ENCODE data around the gene PTRHD1. TPM values are rescaled to one million over a fixed set of nuclear protein-coding genes. Genes with fewer than 3 reads are reported as not detected.

Gene PTRHD1
- total and polyA plus RNA-seq, 2 donors, result 25.3 to 44.0 TPM

DNA sequence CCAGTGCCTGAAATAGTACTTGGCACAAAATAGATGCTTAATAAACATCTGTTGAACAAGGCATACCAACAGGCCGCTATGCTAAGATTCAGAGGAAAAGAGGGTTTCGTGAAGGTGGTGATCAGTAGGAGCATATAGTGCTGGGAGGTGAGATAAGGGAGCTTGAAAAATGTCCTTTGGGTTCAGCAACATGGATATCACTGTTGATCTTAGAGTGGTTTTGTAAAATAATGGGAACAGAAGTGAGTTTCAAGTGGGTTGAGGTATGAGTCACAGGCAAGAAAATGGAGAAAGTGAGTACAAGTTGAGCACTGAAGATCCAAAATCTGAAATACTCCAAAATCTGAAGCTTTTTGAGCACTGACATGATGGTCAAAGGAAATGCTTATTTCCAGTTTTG is 4.5 kb upstream of the PTRHD1 start:
- H3K36me3 ChIP-seq (ENCODE audit: control insufficient read depth in 2 of 2, insufficient read depth in 2 of 2, low read length in 1 of 2), result peaks cover 22 to 43% of the 10 kb centered on the region in 2 donors
- no peak overlapping the region for H3K27ac ChIP-seq (ENCODE audit: low read depth in 1 of 2, low read length in 1 of 2)
- H3K27me3 ChIP-seq (ENCODE audit: control insufficient read depth in 2 of 2, insufficient read depth in 1 of 2, low read length in 1 of 2), result no peaks in the 10 kb centered on the region
- 98% methylated on average over 2 of the region's 2 CpGs for WGBS
- H3K9me3 ChIP-seq (ENCODE audit: control insufficient read depth in 2 of 2, insufficient read depth in 1 of 2, low read length in 1 of 2), result peaks cover 0 to 10% of the 10 kb centered on the region in 2 donors
- H3K4me1 ChIP-seq (ENCODE audit: control insufficient read depth in 2 of 2, insufficient read depth in 2 of 2, low read length in 2 of 2), result peaks cover 6 to 8% of the 10 kb centered on the region in 2 donors
- DNase-seq (ENCODE audit: low read depth in 6 of 9, low spot score in 9 of 9), result no peak
- H3K4me3 ChIP-seq (ENCODE audit: low read length in 2 of 2), result no peak overlapping the region

DNA sequence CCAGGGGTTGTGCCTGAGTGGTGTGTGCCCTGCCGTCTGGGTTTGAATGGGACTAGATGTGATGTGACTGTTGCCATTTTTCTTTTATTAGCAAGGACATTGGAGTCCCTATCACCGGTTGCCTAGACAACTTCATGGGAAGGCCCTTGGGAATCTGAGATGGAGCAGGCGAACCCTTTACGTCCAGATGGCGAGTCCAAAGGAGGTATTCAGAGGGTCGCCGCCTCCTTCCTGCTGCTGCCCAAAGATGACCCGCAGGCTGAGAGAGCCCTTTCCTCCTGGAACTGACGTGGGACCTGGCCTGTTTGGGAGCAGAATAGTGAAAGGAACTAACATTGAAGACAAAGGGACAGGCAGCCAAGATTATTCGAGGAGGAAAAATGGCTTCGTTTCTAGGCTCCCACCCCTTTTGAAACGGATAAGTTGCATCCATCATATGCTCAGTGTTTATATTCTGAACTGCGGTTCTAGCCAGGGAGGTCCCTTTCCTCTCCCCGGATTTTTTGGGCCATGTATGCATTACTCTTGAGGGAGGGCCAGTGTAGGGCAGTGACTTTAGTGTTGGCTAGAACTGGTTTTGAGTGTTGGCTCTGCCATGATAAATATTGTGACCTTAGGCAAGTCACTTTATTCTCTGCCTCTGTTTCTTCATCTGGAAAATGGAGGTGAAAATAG is 707 bp upstream of the PTRHD1 start:
- H3K4me1 ChIP-seq (ENCODE audit: control insufficient read depth in 2 of 2, insufficient read depth in 2 of 2, low read length in 2 of 2), result peaks cover 9 to 19% of the 10 kb centered on the region in 2 donors
- peak overlapping the region; percentile 76 to 91 for H3K4me3 ChIP-seq (ENCODE audit: low read length in 2 of 2)
- H3K9me3 ChIP-seq (ENCODE audit: control insufficient read depth in 2 of 2, insufficient read depth in 1 of 2, low read length in 1 of 2), result peaks cover 0 to 2% of the 10 kb centered on the region in 2 donors
- peak overlapping the region in 1 of 2 donors; percentile 97 for H3K27ac ChIP-seq (ENCODE audit: low read depth in 1 of 2, low read length in 1 of 2)
- H3K36me3 ChIP-seq (ENCODE audit: control insufficient read depth in 2 of 2, insufficient read depth in 2 of 2, low read length in 1 of 2), result peaks cover 9 to 35% of the 10 kb centered on the region in 2 donors
- H3K27me3 ChIP-seq (ENCODE audit: control insufficient read depth in 2 of 2, insufficient read depth in 1 of 2, low read length in 1 of 2), result no peaks in the 10 kb centered on the region
- DNase-seq (ENCODE audit: low read depth in 6 of 9, low spot score in 9 of 9), result peak in 4 of 9 donors; percentile 2 to 26 (median 11)
- WGBS, result 10% methylated on average over 14 of the region's 14 CpGs

DNA sequence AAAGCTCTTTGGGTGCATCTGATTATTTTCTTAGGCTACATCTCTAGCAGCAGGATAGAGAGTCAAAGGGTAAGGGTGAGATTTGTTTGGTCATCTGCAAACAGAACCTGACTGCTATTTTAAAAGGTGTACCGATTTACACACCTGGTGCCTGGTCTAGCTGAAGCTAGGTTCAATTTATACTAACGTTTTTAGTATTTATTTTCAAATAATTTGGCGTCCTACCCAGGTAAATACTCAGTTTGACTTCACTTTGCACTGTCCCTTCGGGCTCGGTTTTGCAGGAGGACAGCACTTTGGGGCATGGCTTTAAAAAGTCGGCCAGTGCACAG is 683 bp downstream of the PTRHD1 start:
- peaks cover 9 to 19% of the 10 kb centered on the region in 2 donors for H3K4me1 ChIP-seq (ENCODE audit: control insufficient read depth in 2 of 2, insufficient read depth in 2 of 2, low read length in 2 of 2)
- 7% methylated on average over 6 of the region's 6 CpGs for WGBS
- no peaks in the 10 kb centered on the region for H3K27me3 ChIP-seq (ENCODE audit: control insufficient read depth in 2 of 2, insufficient read depth in 1 of 2, low read length in 1 of 2)
- H3K27ac ChIP-seq (ENCODE audit: low read depth in 1 of 2, low read length in 1 of 2), result peak overlapping the region; percentile 97 to 99
- peaks cover 0 to 2% of the 10 kb centered on the region in 2 donors for H3K9me3 ChIP-seq (ENCODE audit: control insufficient read depth in 2 of 2, insufficient read depth in 1 of 2, low read length in 1 of 2)
- H3K4me3 ChIP-seq (ENCODE audit: low read length in 2 of 2), result peak overlapping the region; percentile 76 to 91
- H3K36me3 ChIP-seq (ENCODE audit: control insufficient read depth in 2 of 2, insufficient read depth in 2 of 2, low read length in 1 of 2), result peaks cover 9 to 26% of the 10 kb centered on the region in 2 donors
- DNase-seq (ENCODE audit: low read depth in 6 of 9, low spot score in 9 of 9), result peak in 1 of 9 donors; percentile 8

DNA sequence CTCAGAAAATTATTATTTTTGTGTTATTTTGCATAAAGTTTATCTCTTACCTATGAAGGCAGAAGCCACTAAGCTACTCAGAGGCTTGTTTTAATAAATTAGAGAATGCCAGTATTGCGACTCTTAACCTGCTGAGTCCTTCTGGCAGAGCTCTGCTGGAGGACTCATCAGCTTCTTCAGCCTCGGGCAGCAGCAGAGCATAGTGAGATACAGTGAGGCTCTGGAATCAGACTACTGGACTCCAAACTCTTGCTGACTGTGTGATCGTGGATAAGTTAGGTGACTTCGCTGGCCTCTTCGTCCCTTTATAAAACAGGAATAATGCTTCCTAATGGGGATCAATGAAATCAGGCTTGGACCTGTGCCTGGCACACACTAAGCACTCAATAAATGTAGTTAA is 1.7 kb downstream of the PTRHD1 start:
- H3K36me3 ChIP-seq (ENCODE audit: control insufficient read depth in 2 of 2, insufficient read depth in 2 of 2, low read length in 1 of 2), result peaks cover 5 to 16% of the 10 kb centered on the region in 2 donors
- WGBS, result 96% methylated on average over 5 of the region's 5 CpGs
- peaks cover 0 to 2% of the 10 kb centered on the region in 2 donors for H3K9me3 ChIP-seq (ENCODE audit: control insufficient read depth in 2 of 2, insufficient read depth in 1 of 2, low read length in 1 of 2)
- H3K4me3 ChIP-seq (ENCODE audit: low read length in 2 of 2), result no peak overlapping the region
- no peaks in the 10 kb centered on the region for H3K27me3 ChIP-seq (ENCODE audit: control insufficient read depth in 2 of 2, insufficient read depth in 1 of 2, low read length in 1 of 2)
- peaks cover 9 to 19% of the 10 kb centered on the region in 2 donors for H3K4me1 ChIP-seq (ENCODE audit: control insufficient read depth in 2 of 2, insufficient read depth in 2 of 2, low read length in 2 of 2)
- H3K27ac ChIP-seq (ENCODE audit: low read depth in 1 of 2, low read length in 1 of 2), result peak overlapping the region in 1 of 2 donors; percentile 5
- no peak for DNase-seq (ENCODE audit: low read depth in 6 of 9, low spot score in 9 of 9)

- Histone ChIP-seq H3K27ac (ENCODE audit: low read depth in 1 of 2, low read length in 1 of 2) (no peak overlapping the region), H3K36me3 (ENCODE audit: control insufficient read depth in 2 of 2, insufficient read depth in 2 of 2, low read length in 1 of 2) (peaks cover 0 to 3% of the 10 kb centered on the region in 2 donors), H3K9me3 (ENCODE audit: control insufficient read depth in 2 of 2, insufficient read depth in 1 of 2, low read length in 1 of 2) (peaks cover 0 to 2% of the 10 kb centered on the region in 2 donors), H3K4me3 (ENCODE audit: low read length in 2 of 2) (no peak overlapping the region), H3K27me3 (ENCODE audit: control insufficient read depth in 2 of 2, insufficient read depth in 1 of 2, low read length in 1 of 2) (no peaks in the 10 kb centered on the region), H3K4me1 (ENCODE audit: control insufficient read depth in 2 of 2, insufficient read depth in 2 of 2, low read length in 2 of 2) (peaks cover 5 to 15% of the 10 kb centered on the region in 2 donors)
- no peak for DNase-seq (ENCODE audit: low read depth in 6 of 9, low spot score in 9 of 9)
- WGBS, result 83% methylated on average over 3 of the region's 3 CpGs
These were observed 4.4 kb downstream of the PTRHD1 start for GRCh38 chr2:24788816-24789215.

DNA sequence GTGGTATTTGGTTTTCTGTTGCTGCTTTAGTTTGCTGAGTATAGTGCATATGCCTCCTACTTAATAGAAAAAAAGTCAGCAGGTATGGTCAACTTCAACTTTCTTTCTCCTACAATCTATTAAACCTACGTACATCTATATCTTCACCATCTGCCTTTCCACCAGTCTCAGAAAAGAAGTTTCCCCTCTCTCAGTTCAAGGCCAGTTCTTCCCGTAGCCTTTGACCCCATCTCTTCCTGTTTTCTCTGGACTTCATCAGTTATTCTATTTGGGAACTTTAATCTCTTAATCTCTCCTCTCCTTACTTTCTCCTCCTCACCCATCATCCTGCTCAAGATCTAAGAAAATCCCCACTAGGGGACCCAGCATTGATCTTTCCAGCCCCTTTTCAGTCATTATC is 5.7 kb downstream of the PTRHD1 start:
- DNase-seq (ENCODE audit: low read depth in 6 of 9, low spot score in 9 of 9), result no peak
- Histone ChIP-seq H3K27me3 (ENCODE audit: control insufficient read depth in 2 of 2, insufficient read depth in 1 of 2, low read length in 1 of 2) (no peaks in the 10 kb centered on the region), H3K4me1 (ENCODE audit: control insufficient read depth in 2 of 2, insufficient read depth in 2 of 2, low read length in 2 of 2) (peaks cover 2 to 9% of the 10 kb centered on the region in 2 donors), H3K4me3 (ENCODE audit: low read length in 2 of 2) (no peak overlapping the region), H3K36me3 (ENCODE audit: control insufficient read depth in 2 of 2, insufficient read depth in 2 of 2, low read length in 1 of 2) (peaks cover 0 to 3% of the 10 kb centered on the region in 2 donors), H3K27ac (ENCODE audit: low read depth in 1 of 2, low read length in 1 of 2) (no peak overlapping the region), H3K9me3 (ENCODE audit: control insufficient read depth in 2 of 2, insufficient read depth in 1 of 2, low read length in 1 of 2) (no peaks in the 10 kb centered on the region)
- 97% methylated on average over 2 of the region's 2 CpGs for WGBS

- Histone ChIP-seq H3K36me3 (ENCODE audit: control insufficient read depth in 2 of 2, insufficient read depth in 2 of 2, low read length in 1 of 2) (peaks cover 0 to 3% of the 10 kb centered on the region in 2 donors), H3K4me1 (ENCODE audit: control insufficient read depth in 2 of 2, insufficient read depth in 2 of 2, low read length in 2 of 2) (no peaks in the 10 kb centered on the region), H3K27me3 (ENCODE audit: control insufficient read depth in 2 of 2, insufficient read depth in 1 of 2, low read length in 1 of 2) (no peaks in the 10 kb centered on the region), H3K27ac (ENCODE audit: low read depth in 1 of 2, low read length in 1 of 2) (no peak overlapping the region), H3K9me3 (ENCODE audit: control insufficient read depth in 2 of 2, insufficient read depth in 1 of 2, low read length in 1 of 2) (no peaks in the 10 kb centered on the region), H3K4me3 (ENCODE audit: low read length in 2 of 2) (no peak overlapping the region)
- peak in 1 of 9 donors; percentile 9 for DNase-seq (ENCODE audit: low read depth in 6 of 9, low spot score in 9 of 9)
- 81% methylated on average over 6 of the region's 6 CpGs for WGBS
These were observed 7.4 kb downstream of the PTRHD1 start for GRCh38 chr2:24785671-24786321.

DNA sequence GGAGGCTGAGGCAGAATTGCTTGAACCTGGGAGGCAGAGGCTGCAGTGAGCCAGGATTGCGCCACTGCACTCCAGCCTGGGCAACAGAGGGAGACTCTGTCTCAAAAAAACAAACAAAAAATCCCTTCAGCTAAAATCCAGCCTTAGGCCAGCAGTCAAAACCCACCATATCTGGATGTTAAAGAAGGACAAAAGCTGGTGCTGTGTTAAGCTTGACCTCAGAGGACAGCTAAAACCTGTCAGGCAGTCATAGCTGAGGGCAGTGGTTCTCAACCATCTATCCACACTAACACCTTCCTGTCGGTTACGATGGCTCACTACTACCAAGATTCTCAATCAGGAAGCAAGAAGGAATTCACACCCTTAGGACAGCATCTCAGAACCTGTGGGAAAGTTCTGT is 9.6 kb downstream of the PTRHD1 start:
- WGBS, result 97% methylated on average over 3 of the region's 3 CpGs
- H3K4me1 ChIP-seq (ENCODE audit: control insufficient read depth in 2 of 2, insufficient read depth in 2 of 2, low read length in 2 of 2), result no peaks in the 10 kb centered on the region
- no peaks in the 10 kb centered on the region for H3K27me3 ChIP-seq (ENCODE audit: control insufficient read depth in 2 of 2, insufficient read depth in 1 of 2, low read length in 1 of 2)
- no peaks in the 10 kb centered on the region for H3K36me3 ChIP-seq (ENCODE audit: control insufficient read depth in 2 of 2, insufficient read depth in 2 of 2, low read length in 1 of 2)
- no peak overlapping the region for H3K27ac ChIP-seq (ENCODE audit: low read depth in 1 of 2, low read length in 1 of 2)
- H3K4me3 ChIP-seq (ENCODE audit: low read length in 2 of 2), result no peak overlapping the region
- no peak for DNase-seq (ENCODE audit: low read depth in 6 of 9, low spot score in 9 of 9)
- H3K9me3 ChIP-seq (ENCODE audit: control insufficient read depth in 2 of 2, insufficient read depth in 1 of 2, low read length in 1 of 2), result no peaks in the 10 kb centered on the region

DNA sequence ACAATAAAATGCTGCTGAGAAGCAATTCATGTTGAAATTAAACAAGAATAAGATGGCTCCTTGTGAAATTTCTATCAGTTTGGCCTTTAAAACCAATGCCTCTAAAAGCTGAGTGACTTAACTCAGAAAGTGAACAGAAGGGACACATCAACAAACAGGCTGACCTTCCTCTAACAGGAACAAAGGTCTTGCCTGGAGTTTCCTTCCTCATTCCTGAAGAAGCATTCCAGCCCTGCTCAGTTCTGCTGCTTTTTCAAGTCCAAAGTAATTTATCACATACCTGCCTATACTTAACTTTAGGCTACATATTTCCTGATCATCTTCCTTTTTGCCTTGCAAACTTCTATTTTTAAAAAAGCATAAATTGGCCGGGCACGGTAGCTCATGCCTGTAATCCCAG is 14.1 kb downstream of the PTRHD1 start:
- Histone ChIP-seq H3K4me1 (ENCODE audit: control insufficient read depth in 2 of 2, insufficient read depth in 2 of 2, low read length in 2 of 2) (no peaks in the 10 kb centered on the region), H3K27ac (ENCODE audit: low read depth in 1 of 2, low read length in 1 of 2) (no peak overlapping the region), H3K9me3 (ENCODE audit: control insufficient read depth in 2 of 2, insufficient read depth in 1 of 2, low read length in 1 of 2) (no peaks in the 10 kb centered on the region), H3K36me3 (ENCODE audit: control insufficient read depth in 2 of 2, insufficient read depth in 2 of 2, low read length in 1 of 2) (no peaks in the 10 kb centered on the region), H3K27me3 (ENCODE audit: control insufficient read depth in 2 of 2, insufficient read depth in 1 of 2, low read length in 1 of 2) (no peaks in the 10 kb centered on the region), H3K4me3 (ENCODE audit: low read length in 2 of 2) (no peak overlapping the region)
- DNase-seq (ENCODE audit: low read depth in 6 of 9, low spot score in 9 of 9), result no peak
- WGBS, result 35% methylated on average over 2 of the region's 2 CpGs
